Fibroblast of peridontal ligament (primary cell): ENCODE measurements around the gene SND1.
A peak's percentile ranks its signal among the peaks of the same experiment; 100 is the strongest.

ENCODE experiments used
- DNase-seq: peaks from one replicate; pipeline ENCODE4 v3.0.0-alpha.2; 2010; ENCODE audit errors: extremely low read depth

Gene SND1

GRCh38 chr7:128037880-128038619, 386.1 kb downstream of the SND1 start:
- no peak for DNase-seq

GRCh38 chr7:128039544-128039953, 387.6 kb downstream of the SND1 start:
- no peak for DNase-seq

- no peak for DNase-seq
These were observed 388.2 kb downstream of the SND1 start for GRCh38 chr7:128040205-128040604.

DNA sequence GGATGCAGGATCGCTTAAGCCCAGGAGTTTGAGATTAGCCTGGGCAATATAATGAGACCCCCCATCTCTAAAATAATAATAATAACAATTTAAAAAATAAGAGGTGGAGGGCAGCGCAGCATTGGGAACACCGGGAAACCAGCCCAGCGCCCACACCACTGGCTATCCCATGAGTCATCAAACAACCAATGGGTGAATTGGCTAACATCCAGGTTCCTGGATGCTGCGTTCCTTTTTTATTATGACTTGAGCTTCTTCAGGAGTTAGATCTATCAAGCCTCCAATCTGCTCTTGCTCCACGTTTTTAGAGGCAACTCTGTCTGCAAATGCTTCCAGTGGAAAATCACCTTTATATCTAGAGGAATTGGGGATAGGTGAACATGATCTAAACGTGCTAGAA, 389.2 kb downstream of the SND1 start:
- DNase-seq, result peak; percentile 59

DNA sequence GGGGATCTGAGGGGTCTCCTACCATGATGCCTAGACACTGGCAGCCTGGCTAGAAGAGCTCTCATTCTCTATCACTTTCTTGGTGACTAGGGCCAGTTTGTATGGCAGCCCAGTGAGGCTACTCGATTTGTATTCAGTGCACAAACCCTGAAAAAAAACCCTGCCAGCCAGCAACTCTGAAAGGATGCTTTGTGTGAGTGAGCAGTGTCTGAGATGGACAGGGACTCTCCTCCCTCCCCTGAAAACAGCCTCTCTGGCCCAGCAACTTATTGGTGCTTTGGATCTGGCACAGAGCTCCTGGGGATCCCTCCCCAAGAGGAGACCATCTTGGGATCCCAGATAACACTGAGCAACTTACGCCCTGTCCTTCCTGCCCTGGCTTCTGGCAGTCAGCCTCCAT, 390.0 kb downstream of the SND1 start:
- DNase-seq, result no peak

DNA sequence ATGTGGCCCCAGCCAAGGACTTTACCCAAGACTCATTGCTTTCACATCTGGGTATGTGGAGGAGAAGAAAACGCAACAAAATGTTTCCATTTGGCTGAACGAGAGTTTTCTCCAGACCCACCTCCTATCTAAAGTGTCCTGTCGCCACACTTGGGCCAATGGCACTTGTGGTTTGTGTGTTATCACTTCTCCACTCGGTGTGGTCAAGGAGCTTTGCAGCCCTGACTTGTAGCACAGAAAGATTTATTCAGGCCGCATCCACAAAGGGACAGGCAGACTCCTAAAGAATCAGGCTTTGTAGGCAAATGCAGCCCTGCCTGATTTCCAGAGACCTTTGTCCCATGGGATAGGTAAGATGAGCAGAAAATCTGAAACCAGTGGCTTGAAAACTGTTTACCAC, 392.1 kb downstream of the SND1 start:
- DNase-seq, result no peak

DNA sequence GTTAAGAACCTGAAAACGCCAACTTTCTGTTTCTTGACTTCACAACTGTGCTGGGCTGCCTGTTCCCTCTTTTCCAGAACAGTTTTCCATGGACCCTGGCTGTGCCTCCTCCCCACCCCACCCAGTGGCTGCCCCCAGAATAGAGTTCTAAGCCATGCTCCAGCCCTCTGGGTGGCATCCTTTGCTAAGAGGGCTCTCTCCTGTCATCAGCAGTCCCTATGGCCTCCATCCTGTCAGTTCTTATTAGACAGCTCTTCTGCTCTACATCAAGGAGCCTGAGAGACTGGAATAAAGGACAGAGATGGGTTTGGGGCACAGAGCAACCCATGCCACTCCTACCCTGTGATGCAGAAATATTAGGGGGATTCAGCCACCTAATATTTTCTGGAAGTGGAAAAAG, 393.2 kb downstream of the SND1 start:
- DNase-seq, result no peak

- DNase-seq, result peak; percentile 59
These were observed 393.8 kb downstream of the SND1 start for GRCh38 chr7:128045766-128046165.

- DNase-seq, result no peak
These were observed 400.4 kb downstream of the SND1 start for GRCh38 chr7:128052404-128052803.

GRCh38 chr7:128053023-128053422, 401.0 kb downstream of the SND1 start:
- peak; percentile 28 for DNase-seq

DNA sequence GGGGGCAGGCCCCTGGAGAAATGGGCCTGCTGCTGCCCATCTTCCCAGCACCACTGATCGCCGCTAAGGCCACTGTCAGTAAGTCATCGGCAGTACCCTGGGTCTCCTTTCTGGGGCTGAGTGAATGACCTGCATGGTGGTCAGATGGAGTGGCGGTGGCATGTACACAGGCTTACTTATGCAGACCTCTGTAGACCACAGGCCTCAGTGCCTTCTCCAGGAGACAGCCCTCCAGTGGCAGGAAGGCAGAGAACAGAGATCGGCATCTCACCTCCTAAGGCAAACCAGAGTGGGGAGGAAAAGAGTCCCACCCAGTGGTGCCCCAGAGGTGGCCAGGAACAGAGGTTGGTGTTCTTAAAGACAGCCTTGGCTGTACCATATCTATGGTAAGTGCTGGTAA, 402.0 kb downstream of the SND1 start:
- DNase-seq, result no peak

DNA sequence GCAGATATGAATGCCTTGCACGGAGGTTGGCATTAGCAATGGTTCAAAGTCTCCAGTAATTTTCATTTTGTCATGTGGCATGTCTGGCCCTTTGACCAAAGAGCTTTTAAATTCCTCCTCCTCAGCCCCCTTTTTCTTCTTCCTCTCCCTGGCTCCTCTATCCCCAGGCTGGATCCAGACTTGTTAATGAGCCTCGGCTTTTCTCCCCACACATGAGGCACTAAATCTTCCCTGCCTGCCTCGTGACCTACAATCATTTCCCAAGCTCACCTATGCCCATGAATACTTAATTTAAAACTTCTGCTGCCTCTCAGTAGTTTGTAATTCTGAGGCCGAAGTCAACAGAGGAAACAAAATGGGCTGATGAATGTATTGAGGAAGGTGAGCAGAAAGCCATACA, 402.5 kb downstream of the SND1 start:
- DNase-seq, result no peak

DNA sequence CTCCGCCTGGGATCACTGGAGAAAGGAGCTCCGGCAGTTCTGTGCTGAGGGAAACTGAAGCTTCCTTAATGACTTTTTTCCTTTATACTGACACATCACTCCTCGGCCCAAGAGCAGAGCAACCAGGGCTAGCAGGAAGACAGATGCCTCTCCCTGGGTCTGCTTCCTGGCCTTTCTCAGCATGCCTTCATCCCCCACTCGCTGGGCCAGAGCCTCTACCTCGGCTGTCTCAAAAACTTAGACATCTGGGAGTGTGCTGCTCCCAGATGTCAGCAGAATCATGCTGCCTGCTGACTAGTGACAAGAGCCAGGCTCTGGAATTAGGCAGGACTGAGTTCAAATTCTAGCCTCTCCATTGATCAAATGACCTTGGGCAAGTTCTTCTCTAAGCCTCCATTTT, 403.6 kb downstream of the SND1 start:
- no peak for DNase-seq

GRCh38 chr7:128056901-128057300, 404.9 kb downstream of the SND1 start:
- DNase-seq, result peak; percentile 78

DNA sequence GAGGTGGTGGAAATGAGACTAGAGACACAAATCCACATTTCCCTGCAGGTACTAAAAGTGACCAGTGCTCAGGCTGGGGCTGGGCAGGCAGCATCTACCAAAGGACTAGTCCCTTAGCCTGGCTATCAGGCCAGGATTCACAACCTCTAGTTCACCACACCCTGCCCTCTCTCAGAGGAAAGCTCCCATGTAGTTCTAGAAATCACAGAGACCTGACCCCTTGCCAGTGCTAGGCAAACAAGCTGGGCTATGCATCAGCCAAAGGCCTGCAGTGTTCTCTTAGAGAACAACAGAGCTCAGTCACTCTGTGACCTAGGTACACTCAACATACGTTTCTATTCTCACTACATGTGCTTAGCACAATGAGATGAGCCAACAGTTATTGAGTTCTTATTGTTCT, 405.9 kb downstream of the SND1 start:
- DNase-seq, result no peak

DNA sequence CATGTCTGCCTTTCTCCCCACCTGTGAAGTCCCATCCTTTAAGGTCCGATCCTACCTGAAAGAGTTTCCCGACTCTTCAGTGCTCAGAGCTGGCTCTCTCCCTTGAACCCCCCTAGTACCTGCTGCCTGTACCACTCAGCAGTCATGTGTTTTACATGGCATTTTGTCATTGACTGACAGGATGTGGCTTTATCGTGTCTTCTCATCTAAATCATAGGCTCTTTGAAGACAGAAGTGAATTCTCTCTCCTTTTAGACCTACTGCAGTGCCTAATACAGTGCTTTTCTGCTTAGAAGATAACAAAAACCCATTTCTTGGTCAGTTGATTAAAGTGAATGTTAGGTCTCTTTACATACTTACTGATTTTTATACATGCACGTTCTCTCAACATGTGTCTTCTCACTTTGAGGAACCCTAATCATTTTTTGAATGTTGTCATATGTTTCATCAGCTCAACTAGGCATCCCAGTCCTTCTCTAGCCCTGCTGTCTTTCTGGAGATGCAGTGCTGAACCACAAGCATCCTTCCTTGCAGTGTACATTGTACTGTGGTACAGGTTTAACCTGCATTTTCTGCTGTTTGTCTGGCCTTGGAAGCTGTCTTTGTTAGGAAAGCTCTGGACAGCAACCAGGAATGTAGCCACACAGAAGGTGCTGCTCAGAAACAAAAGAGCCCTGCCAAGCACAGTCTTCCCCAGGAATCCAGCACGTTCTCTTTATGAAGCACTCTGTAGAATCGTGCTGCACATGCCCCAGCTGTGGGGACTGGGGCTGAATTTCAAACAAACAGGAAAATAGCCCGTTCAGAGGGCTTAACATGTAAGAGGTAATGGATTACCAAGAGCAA, 407.4 kb downstream of the SND1 start:
- DNase-seq, result no peak

DNA sequence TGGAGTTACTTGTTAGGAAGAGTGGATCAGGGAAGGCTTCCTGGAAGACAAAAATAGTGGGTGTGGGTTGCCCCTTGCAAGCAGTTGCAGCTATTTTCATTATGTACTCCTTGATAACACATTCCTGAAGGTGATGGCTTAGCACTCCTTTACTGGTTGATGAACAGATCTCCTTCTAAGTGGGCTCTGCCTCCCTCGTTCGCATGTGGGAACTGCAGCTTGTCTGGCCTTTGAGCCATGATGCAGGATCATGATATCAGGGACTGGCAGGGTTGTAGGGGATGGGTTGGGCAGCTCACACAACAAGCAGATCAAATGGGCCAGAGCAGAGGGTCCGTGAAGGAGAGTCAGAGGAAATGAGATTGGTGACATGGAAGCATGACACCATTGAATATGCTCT, 408.0 kb downstream of the SND1 start:
- DNase-seq, result no peak

DNA sequence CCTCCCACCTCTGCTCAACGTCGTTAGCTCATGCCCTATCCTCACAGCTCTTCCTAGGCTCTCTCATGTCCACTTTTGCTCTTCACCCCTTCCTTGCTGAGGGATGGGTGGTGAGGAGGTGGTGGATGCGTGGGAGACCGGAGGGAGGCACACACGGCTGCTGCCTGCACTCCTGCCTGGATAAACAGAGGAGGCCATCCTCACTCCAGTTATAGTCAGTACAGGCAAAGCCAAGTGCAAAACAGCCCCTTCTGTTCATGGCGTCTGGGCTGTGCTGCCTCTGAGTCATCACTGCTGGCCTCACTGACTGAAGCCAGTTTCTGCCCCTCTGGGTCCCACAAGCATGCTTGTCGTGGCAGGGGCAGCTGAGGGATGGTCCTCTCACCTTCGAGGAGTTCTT, 411.1 kb downstream of the SND1 start:
- DNase-seq, result no peak

DNA sequence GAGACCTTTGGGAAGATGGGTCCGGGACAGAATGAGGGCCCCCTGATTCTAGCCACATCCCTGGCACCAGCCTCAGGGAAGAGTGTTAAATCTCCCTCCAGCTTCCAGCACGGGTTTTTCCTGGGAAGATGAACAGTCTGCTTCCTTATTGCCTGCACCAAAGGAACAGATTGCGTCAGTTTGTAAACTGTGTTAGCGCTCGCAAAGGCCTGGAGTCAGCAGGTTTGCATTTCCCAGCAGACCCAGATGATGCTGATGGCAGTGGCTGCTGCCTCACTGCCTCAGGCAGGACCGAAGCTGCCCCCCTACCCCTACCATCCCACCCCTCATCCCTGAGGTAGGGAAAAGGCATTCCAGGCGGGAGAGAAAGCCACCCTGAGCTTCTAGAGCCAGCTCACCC, 413.9 kb downstream of the SND1 start:
- DNase-seq, result no peak

- DNase-seq, result no peak
These were observed 414.4 kb downstream of the SND1 start for GRCh38 chr7:128066395-128066794.

DNA sequence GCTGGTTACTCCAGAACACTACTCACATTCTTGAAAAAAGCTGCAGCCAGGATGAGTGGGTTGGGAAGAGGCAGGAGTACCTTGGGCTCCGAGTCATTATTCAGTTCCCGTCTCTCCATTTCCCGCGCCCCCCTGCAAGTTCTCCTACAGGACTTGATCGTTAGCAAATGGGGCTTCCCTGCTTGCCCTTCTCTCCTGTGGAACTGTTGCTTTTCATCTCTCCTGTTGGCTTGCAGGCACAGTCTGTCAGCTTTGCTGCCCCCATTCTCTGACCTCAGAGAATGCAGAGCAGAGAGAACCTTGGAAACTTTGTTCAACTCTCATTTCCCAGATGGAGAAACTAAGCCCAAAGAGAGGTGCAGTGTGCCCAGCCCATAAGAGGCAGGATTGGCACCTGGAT, 414.9 kb downstream of the SND1 start:
- no peak for DNase-seq

DNA sequence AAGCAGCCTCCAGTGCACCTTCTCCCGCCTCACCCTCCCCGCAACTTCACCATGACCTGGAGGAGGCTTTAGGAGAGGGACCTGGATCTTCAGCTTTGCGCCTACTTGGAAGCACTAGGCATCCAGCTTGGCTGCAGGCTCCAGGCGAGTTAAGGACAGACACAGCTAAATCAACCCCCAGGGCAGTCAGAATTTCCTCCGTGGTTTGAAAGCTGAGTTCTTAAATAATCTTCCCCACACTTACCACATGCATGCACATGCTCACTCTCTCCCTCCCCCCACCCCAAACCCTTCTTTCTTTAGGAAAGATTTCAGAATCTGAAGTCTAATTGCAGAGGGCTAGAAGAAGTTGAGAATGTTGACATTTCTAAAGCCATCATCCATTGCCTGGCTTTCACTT, 416.0 kb downstream of the SND1 start:
- DNase-seq, result peak; percentile 13

DNA sequence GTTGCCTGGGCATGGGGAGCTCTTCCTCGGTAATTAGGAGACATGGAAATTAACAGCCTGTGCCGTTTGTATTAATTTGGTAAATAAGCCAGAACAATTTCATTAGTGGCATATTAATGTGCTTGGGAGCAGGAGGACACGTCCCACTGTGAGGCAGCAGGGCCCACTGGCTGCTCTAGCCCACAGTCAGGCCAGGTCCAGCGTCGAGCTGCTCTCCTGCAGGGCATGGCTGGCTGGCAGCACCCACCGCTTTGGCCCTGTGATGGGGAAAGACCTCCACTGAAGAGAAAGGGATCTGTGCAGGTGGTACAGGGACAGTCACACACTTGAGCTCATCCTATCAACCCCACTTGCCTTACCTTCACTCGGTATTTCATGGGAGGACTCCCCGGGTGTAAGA, 416.8 kb downstream of the SND1 start:
- DNase-seq, result no peak
